Neural progenitor cell (in vitro differentiated cells): ENCODE data around the gene DSCAML1.

ENCODE experiments used
- CTCF ChIP-seq: fragments of 200-600 bp; sonication (generic); IDR thresholded peaks from 2 replicates; pipeline ENCODE4 v1.5.1; 2017; ENCODE audit warnings: antibody characterized with exemption, mild to moderate bottlenecking
- EZH2 ChIP-seq: fragments of 200-600 bp; sonication (generic); IDR thresholded peaks from 2 replicates; pipeline ENCODE4 v1.6.1; 2017; ENCODE audit warnings: antibody characterized with exemption, mild to moderate bottlenecking, moderate library complexity
- EZH2phosphoT487 ChIP-seq: fragments of 200-600 bp; sonication (generic); IDR thresholded peaks from 2 replicates; pipeline ENCODE4 v1.6.1; 2017; ENCODE audit warnings: antibody characterized with exemption

DNA sequence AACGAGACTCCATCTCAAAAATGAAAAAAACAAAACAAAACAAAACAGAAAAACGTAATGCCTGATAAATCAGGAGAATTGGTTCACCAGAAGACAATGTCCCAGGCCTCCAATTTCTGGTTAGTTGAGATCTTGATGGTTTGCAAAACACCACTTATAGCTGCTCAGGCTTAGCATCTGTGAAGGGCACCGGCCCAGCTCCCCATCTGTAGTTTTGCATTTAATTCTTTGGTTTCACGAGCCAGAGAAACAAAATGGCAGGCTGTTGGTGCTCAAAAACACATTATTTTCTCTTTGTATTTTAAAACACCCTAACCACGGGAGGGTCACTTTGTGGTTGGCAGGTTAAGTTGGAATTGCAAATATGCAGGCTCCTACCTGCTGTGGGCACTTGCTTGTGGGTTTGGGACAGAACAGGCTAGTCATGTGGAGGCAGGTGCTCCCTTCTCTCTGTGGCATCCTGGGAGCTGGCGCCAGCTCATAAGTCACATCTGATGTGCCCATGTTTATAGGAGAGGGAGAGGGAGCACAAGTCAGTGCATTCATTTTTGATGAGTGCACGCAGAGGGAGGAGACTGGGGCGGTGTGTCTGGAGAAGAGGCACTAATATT lies 323.4 kb downstream of the DSCAML1 start:
- TF ChIP-seq EZH2 (no peak), EZH2phosphoT487 (no peak), CTCF (no peak)
